GM12865 (cell line): ENCODE measurements around the gene TUBB8B.
"Not testable (repeated sequence)": the region's sequence is repeated elsewhere in the genome, so short reads cannot be mapped to it uniquely, and the experiment has no call there.

Experiments
- DNase-seq: peaks from one replicate; pipeline ENCODE4 v3.0.0; 2010; ENCODE audit warnings: low read depth
- H3K4me3 ChIP-seq: 2 replicates; pipeline ENCODE4 v1.5.1; 2011; ENCODE audit warnings: mild to moderate bottlenecking, low read depth, low read length, control low read depth
- CTCF ChIP-seq: IDR thresholded peaks from 2 replicates; pipeline ENCODE4 v1.5.1; 2011; ENCODE audit warnings: low read length, control low read depth, low read depth, inconsistent platforms; ENCODE audit not compliant: insufficient read depth; ENCODE audit errors: missing control alignments

Gene TUBB8B

DNA sequence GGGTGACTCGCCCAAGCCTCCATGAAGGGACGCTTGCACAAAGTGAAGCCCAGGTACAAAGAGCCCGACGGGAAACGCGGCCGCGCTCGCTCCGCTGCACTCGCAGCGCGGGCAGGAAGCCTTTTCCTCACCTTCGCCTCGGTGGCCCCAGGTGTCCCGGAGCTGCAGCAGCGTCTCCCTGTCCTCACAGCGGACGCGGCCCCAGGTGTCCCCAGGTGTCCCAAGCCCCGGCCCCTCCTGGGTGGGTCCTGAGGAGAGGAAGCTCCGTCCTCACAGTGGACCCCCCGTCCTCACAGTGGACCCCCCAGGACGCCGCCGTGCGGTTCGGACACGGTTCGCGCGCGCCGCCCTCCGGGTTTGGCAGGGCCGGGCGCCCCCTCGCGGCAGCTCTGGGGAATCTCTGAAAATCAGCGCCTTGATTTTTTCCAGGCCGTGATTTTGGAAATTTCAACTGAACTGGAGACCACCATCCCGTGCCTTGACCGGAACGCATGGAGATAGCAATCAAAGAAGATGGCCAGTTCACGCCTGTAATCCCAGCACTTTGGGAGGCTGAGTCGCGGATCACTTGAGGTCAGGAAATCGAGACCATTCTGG is 23.9 kb upstream of the TUBB8B start:
- peak; percentile 12 for TF ChIP-seq CTCF
- DNase-seq, H3K4me3 ChIP-seq: not testable (repeated sequence)

GRCh38 chr18:67701-68100 is 18.3 kb upstream of the TUBB8B start:
- DNase-seq, H3K4me3 ChIP-seq: not testable (repeated sequence)

DNA sequence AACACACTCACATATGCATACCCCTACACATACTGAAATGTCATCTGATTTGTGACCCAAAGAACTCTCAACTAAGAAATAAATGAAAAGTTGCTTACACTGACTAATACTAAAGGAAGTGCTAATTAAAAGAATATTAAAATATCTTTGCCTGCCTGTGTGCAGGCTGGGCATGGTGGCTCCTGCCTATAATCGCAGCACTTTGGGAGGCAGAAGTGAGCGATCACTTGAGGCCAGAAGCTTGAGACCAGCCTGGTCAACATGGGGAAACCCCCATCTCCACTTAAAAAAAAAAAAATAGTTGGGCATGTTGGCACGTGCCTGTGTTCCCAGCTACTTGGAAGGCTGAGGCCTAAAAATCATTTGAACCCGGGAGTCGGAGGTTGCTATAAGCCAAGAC is 14.9 kb upstream of the TUBB8B start:
- not testable (repeated sequence) for DNase-seq

GRCh38 chr18:63656-64055 is 14.2 kb upstream of the TUBB8B start:
- not testable (repeated sequence) for DNase-seq, H3K4me3 ChIP-seq

More for the DNA sequence above, 14.9 kb upstream of the TUBB8B start:
- not testable (repeated sequence) for H3K4me3 ChIP-seq

DNA sequence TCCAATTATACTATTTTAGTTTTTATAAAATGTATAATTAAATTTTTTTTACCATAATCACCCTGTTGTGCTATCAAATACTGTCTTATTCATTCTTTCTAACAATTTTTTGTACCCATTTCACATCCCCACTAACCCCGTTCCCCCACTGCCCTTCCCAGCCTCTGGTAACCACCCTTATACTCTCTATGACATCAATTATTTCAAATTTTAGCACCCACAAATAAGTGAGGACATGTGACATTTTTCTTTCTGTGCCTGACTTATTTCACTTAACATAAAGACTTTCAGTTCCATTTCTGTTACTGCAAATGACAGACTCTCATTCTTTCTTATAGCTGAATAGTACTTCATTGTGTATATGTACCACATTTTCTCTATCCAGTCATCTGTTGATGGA is 5.0 kb upstream of the TUBB8B start:
- DNase-seq, H3K4me3 ChIP-seq: not testable (repeated sequence)

DNA sequence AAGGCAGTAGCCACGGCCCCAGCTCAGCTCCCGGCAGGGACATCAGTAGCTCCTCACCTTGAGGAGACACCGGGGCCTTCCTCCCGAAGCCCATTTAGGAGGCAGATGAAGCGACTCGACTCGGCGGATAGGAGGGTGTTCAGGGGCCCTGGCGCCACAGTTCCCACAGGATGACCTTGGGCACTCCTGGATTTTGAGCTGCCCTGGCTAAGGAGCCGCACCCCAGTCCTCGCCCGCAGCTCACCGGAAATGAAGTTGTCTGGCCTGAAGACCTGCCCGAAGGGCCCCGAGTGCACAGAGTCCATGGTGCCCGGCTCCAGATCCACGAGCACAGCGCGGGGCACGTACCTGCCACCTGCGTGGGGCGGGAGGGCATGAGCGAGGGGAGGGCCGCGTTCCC is 719 bp downstream of the TUBB8B start:
- not testable (repeated sequence) for H3K4me3 ChIP-seq, DNase-seq

GRCh38 chr18:13177-13576 is 36.2 kb downstream of the TUBB8B start:
- not testable (repeated sequence) for DNase-seq, H3K4me3 ChIP-seq

- not testable (repeated sequence) for DNase-seq, H3K4me3 ChIP-seq
These were observed 36.6 kb downstream of the TUBB8B start for GRCh38 chr18:12773-13172.

- DNase-seq, H3K4me3 ChIP-seq: not testable (repeated sequence)
These were observed 37.8 kb downstream of the TUBB8B start for GRCh38 chr18:11383-12274.

DNA sequence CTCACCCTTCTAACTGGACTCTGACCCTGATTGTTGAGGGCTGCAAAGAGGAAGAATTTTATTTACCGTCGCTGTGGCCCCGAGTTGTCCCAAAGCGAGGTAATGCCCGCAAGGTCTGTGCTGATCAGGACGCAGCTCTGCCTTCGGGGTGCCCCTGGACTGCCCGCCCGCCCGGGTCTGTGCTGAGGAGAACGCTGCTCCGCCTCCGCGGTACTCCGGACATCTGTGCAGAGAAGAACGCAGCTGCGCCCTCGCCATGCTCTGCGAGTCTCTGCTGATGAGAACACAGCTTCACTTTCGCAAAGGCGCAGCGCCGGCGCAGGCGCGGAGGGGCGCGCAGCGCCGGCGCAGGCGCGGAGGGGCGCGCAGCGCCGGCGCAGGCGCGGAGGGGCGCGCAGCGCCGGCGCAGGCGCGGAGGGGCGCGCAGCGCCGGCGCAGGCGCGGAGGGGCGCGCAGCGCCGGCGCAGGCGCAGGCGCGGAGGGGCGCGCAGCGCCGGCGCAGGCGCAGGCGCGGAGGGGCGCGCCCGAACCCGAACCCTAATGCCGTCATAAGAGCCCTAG is 38.7 kb downstream of the TUBB8B start:
- not testable (repeated sequence) for H3K4me3 ChIP-seq, DNase-seq

DNA sequence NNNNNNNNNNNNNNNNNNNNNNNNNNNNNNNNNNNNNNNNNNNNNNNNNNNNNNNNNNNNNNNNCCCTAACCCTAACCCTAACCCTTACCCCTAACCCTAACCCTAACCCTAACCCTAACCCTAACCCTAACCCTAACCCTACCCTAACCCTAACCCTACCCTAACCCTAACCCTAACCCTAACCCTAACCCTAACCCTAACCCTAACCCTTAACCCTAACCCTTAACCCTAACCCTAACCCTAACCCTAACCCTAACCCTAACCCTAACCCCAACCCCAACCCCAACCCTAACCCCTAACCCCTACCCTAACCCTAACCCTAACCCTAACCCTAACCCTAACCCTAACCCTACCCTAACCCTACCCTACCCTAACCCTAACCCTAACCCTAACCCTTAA is 39.5 kb downstream of the TUBB8B start:
- not testable (repeated sequence) for H3K4me3 ChIP-seq, DNase-seq
